Neural crest cell (in vitro differentiated cells): ENCODE measurements around the gene DNM1L. TPM values are rescaled to one million over a fixed set of nuclear protein-coding genes. Genes with fewer than 3 reads are reported as not detected.

Experiments used
- DNase-seq: peaks from one replicate; pipeline ENCODE4 v3.0.0; 2021; ENCODE audit warnings: low read depth, mixed read lengths, low spot score
- H3K27ac Mint-ChIP-seq: one replicate; pipeline ENCODE4 v1.8.0; 2021; ENCODE audit warnings: mild to moderate bottlenecking, mixed read lengths; ENCODE audit not compliant: unreplicated experiment
- H3K27me3 Mint-ChIP-seq: 2 replicates; pipeline ENCODE4 v1.8.0; 2021; ENCODE audit warnings: low read depth, mild to moderate bottlenecking, mixed read lengths
- H3K36me3 Mint-ChIP-seq: 2 replicates; pipeline ENCODE4 v1.8.0; 2021; ENCODE audit warnings: low read depth, mild to moderate bottlenecking, mixed read lengths
- H3K4me1 Mint-ChIP-seq: 2 replicates; pipeline ENCODE4 v1.8.0; 2021; ENCODE audit warnings: mixed read lengths
- H3K4me3 Mint-ChIP-seq: one replicate; pipeline ENCODE4 v1.8.0; 2021; ENCODE audit warnings: mild to moderate bottlenecking, mixed read lengths
- H3K9me3 Mint-ChIP-seq: 2 replicates; pipeline ENCODE4 v1.8.0; 2021; ENCODE audit warnings: mixed read lengths
- total RNA-seq: library from RNA; stranded (reverse); gene quantifications from 2 replicates; pipeline ENCODE4 v1.2.1, GENCODE V29; 2021
- TF ChIP-seq, protein P1 (sequence below): fragments of 200-600 bp; sonication (generic); conservative IDR thresholded peaks from 2 replicates; pipeline ENCODE4 v1.5.0; 2021; ENCODE audit warnings: antibody characterized with exemption, mild to moderate bottlenecking

The DNM1L gene
- total RNA-seq, 1 donor from 2014 or later, result 92.3 TPM

DNA sequence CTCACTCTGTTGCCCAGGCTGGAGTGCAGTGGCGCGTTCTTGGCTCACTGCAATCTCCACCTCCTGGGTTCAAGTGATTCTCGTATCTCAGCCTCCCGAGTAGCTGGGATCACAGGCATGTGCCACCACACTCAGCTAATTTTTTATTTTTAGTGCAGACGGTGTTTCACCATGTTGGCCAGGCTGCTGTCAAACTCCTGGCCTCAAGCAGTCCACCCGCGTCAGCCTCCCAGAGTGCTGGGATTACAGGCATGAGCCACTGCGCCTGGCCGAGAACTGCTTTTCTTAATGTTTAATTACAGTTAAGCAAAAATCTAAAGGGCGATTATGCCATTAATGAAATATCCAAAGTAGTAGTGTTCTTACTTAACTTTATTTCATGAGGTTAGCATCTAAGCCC lies 63.0 kb downstream of the DNM1L start:
- H3K27me3 Mint-ChIP-seq, result no peaks in the 10 kb centered on the region
- no peak overlapping the region for H3K4me3 Mint-ChIP-seq
- no peaks in the 10 kb centered on the region for H3K9me3 Mint-ChIP-seq
- H3K27ac Mint-ChIP-seq, result no peak overlapping the region
- no peak for DNase-seq
- TF ChIP-seq, protein P1, sequence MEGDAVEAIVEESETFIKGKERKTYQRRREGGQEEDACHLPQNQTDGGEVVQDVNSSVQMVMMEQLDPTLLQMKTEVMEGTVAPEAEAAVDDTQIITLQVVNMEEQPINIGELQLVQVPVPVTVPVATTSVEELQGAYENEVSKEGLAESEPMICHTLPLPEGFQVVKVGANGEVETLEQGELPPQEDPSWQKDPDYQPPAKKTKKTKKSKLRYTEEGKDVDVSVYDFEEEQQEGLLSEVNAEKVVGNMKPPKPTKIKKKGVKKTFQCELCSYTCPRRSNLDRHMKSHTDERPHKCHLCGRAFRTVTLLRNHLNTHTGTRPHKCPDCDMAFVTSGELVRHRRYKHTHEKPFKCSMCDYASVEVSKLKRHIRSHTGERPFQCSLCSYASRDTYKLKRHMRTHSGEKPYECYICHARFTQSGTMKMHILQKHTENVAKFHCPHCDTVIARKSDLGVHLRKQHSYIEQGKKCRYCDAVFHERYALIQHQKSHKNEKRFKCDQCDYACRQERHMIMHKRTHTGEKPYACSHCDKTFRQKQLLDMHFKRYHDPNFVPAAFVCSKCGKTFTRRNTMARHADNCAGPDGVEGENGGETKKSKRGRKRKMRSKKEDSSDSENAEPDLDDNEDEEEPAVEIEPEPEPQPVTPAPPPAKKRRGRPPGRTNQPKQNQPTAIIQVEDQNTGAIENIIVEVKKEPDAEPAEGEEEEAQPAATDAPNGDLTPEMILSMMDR, result no peak
- peaks cover 4% of the 10 kb centered on the region for H3K36me3 Mint-ChIP-seq
- H3K4me1 Mint-ChIP-seq, result no peaks in the 10 kb centered on the region

DNA sequence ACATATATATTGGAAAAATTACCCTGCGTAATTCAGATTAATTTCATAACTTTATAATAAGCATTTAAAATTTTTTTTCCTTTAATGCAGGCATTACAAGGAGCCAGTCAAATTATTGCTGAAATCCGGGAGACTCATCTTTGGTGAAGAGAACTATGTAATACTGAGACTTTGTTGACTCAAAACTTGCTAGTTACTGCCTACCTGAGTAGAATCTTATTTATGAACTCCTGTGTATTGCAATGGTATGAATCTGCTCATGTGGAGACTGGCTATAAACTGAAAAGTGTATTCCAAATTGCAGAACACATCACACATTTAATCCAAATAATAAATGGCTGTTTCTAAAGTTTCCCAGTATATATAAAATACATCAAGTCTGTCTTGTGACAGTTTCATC lies 64.2 kb downstream of the DNM1L start:
- H3K27me3 Mint-ChIP-seq, result no peaks in the 10 kb centered on the region
- no peak for DNase-seq
- H3K36me3 Mint-ChIP-seq, result peaks cover 4% of the 10 kb centered on the region
- TF ChIP-seq, protein P1, result no peak
- H3K4me1 Mint-ChIP-seq, result no peaks in the 10 kb centered on the region
- no peaks in the 10 kb centered on the region for H3K9me3 Mint-ChIP-seq
- no peak overlapping the region for H3K4me3 Mint-ChIP-seq
- H3K27ac Mint-ChIP-seq, result no peak overlapping the region

DNA sequence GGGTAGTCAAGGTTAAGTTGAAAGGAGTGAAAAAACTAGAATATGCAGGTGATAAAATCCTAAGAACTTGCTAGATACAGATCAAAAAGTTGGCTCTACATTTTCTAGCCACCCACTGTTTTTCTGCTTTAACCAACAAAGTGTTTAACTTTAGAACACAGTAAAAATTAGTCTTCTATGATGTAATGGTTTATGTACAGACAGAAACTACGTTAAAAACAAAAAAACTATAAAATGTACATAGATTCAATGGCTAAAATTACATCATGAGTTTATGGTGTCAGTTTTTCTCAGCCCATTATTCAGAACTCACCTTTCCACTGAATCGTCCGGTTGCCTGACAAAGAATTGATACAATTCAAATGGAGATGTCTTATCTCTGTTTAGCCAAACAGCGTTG lies 74.5 kb downstream of the DNM1L start:
- Mint-ChIP-seq H3K27ac (peak overlapping the region; percentile 12), H3K9me3 (no peaks in the 10 kb centered on the region), H3K4me1 (peaks cover 19% of the 10 kb centered on the region), H3K36me3 (peaks cover 3% of the 10 kb centered on the region), H3K27me3 (no peaks in the 10 kb centered on the region), H3K4me3 (peak overlapping the region; percentile 89)
- TF ChIP-seq, protein P1, result no peak
- no peak for DNase-seq

DNA sequence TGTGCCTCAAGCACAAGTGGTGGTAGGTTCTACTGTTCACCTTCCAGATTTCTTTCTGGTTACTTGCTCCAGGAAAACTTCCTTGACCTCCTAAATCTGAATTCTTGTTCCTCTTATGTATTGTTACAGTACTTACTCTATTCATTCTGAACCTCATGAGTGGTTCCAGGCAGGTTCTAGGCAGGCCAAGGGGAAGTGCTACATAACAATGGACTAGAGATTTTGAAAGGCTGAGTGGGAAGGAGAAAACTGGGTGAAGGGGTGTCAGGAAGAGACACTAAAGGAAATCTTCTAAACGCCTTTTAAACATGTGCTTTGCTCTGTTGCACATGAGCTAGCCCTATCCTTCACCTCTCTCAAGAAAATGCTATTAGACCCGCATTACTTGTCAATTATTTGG lies 75.0 kb downstream of the DNM1L start:
- H3K4me3 Mint-ChIP-seq, result peak overlapping the region; percentile 89
- no peaks in the 10 kb centered on the region for H3K9me3 Mint-ChIP-seq
- TF ChIP-seq, protein P1, result no peak
- DNase-seq, result no peak
- H3K4me1 Mint-ChIP-seq, result peaks cover 19% of the 10 kb centered on the region
- peaks cover 3% of the 10 kb centered on the region for H3K36me3 Mint-ChIP-seq
- H3K27me3 Mint-ChIP-seq, result no peaks in the 10 kb centered on the region
- H3K27ac Mint-ChIP-seq, result no peak overlapping the region

DNA sequence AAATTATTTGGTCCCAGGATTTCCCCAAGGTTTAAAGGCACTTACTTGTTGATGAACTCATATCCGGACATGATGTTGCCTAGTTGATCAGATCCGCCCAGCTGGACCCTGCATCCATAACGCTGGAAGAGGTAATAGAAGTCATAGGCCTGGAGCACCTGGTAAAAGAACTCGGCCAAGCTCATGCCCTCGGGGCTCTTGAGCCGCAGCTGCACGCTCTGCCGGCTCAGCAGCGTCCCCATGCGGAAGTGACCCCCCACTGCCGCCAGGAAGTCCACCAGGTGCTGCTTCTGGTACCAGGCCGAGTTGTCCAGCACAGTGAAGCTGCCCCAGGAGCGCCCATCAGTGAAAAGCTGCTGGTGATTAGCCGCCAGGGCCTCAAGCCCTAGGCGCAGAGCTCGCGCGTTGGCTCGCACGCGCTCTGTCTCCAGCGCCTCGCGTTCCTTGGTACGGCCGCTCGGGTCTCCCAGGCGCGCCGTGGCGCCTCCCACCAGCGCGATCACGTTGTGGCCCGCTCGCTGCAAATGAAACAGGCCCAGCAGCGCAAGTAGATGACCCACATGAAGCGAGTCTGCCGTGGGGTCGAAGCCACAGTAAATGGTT lies 76.1 kb downstream of the DNM1L start:
- TF ChIP-seq, protein P1, result peak; percentile 96
- Mint-ChIP-seq H3K9me3 (no peaks in the 10 kb centered on the region), H3K27ac (peak overlapping the region; percentile 76), H3K27me3 (peaks cover 2% of the 10 kb centered on the region), H3K36me3 (no peaks in the 10 kb centered on the region), H3K4me3 (peak overlapping the region; percentile 89), H3K4me1 (peaks cover 19% of the 10 kb centered on the region)
- DNase-seq, result peak; percentile 73
